HUES6 (cell line): ENCODE results near the gene ITPK1.

Experiments used
- H3K27ac ChIP-seq: 2 replicates; pipeline ENCODE4 v1.7.0; 2013; ENCODE audit warnings: low read depth, mild to moderate bottlenecking, low read length, inconsistent platforms
- H3K27me3 ChIP-seq: 2 replicates; pipeline ENCODE4 v1.6.1; 2013; ENCODE audit warnings: low read length; ENCODE audit not compliant: control insufficient read depth, insufficient read depth
- H3K36me3 ChIP-seq: 2 replicates; pipeline ENCODE4 v1.6.1; 2013; ENCODE audit warnings: low read length; ENCODE audit not compliant: control insufficient read depth, insufficient read depth
- H3K4me1 ChIP-seq: 2 replicates; pipeline ENCODE4 v1.6.1; 2013; ENCODE audit warnings: low read length; ENCODE audit not compliant: control insufficient read depth, insufficient read depth
- H3K4me3 ChIP-seq: 2 replicates; pipeline ENCODE4 v1.5.1; 2013; ENCODE audit warnings: low read depth, low read length
- H3K9ac ChIP-seq: one replicate; pipeline ENCODE4 v1.6.1; 2013; ENCODE audit warnings: mild to moderate bottlenecking, low read length
- H3K9me3 ChIP-seq: 2 replicates; pipeline ENCODE4 v1.6.1; 2013; ENCODE audit warnings: low read depth, low read length; ENCODE audit not compliant: control insufficient read depth, insufficient read depth

ITPK1 gene

GRCh38 chr14:92960706-92961566 is 154.8 kb downstream of the ITPK1 start:
- peaks cover 30% of the 10 kb centered on the region for H3K36me3 ChIP-seq
- H3K27me3 ChIP-seq, result no peaks in the 10 kb centered on the region
- H3K9me3 ChIP-seq, result peaks cover 9% of the 10 kb centered on the region; the same call in 1 of the 2 replicates
- H3K4me3 ChIP-seq, result no peak overlapping the region
- H3K4me1 ChIP-seq, result peaks cover 6% of the 10 kb centered on the region; the same call in 1 of the 2 replicates
- no peak overlapping the region for H3K9ac ChIP-seq
- no peak overlapping the region for H3K27ac ChIP-seq

- no peaks in the 10 kb centered on the region for H3K27me3 ChIP-seq
- H3K36me3 ChIP-seq, result peaks cover 38% of the 10 kb centered on the region
- no peak overlapping the region for H3K27ac ChIP-seq
- peaks cover 6% of the 10 kb centered on the region; the same call in 1 of the 2 replicates for H3K4me1 ChIP-seq
- no peak overlapping the region for H3K9ac ChIP-seq
- H3K4me3 ChIP-seq, result no peak overlapping the region
- H3K9me3 ChIP-seq, result peaks cover 6% of the 10 kb centered on the region; the same call in 1 of the 2 replicates
Measured at GRCh38 chr14:92959761-92960680, 155.7 kb downstream of the ITPK1 start.

DNA sequence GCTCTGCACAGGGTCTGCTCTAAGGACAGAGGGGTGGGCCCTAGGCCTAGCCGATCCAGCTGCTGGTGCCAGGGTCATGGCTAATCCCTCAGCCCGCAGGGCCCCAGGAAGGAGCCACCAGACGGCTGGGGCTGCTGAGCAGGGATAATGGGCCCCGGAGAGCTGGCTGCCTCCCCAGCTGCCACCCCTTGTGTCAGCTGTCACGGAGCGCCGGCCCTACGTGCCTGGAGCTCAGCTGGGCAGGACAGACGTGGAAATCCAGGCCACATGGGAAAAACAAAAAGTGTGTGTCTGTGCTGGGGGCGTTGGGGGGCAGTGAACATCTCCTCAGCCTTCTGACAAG is 156.6 kb downstream of the ITPK1 start:
- Histone ChIP-seq H3K4me3 (no peak overlapping the region), H3K4me1 (peaks cover 6% of the 10 kb centered on the region; the same call in 1 of the 2 replicates), H3K9ac (no peak overlapping the region), H3K36me3 (peaks cover 39% of the 10 kb centered on the region), H3K9me3 (no peaks in the 10 kb centered on the region), H3K27me3 (no peaks in the 10 kb centered on the region), H3K27ac (no peak overlapping the region)

- peaks cover 39% of the 10 kb centered on the region for H3K36me3 ChIP-seq
- no peaks in the 10 kb centered on the region for H3K9me3 ChIP-seq
- peaks cover 5% of the 10 kb centered on the region; the same call in 1 of the 2 replicates for H3K4me1 ChIP-seq
- H3K27ac ChIP-seq, result no peak overlapping the region
- H3K4me3 ChIP-seq, result no peak overlapping the region
- H3K27me3 ChIP-seq, result no peaks in the 10 kb centered on the region
- H3K9ac ChIP-seq, result no peak overlapping the region
Measured at GRCh38 chr14:92958373-92959188, 157.1 kb downstream of the ITPK1 start.

DNA sequence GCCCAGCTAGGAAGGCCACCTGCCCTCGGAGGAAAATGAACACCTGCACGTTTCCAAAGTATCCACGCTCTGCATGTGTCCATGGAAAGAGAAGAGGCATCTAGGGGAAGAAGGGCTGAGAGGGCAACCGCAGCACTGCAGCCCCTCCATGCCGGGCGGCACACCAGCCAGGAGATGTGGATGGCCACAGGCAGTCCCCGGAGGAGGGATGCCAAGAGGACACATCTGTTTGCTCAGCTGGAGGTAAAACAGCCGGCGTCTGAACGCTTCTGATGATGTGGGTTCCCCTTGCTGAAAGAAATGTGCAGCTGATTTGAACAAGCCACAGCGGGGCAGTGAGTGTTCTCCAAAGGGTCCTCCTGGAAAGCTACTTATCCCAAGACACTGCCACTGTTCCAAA is 158.8 kb downstream of the ITPK1 start:
- no peaks in the 10 kb centered on the region for H3K27me3 ChIP-seq
- H3K9me3 ChIP-seq, result no peaks in the 10 kb centered on the region
- peaks cover 35% of the 10 kb centered on the region for H3K36me3 ChIP-seq
- H3K4me3 ChIP-seq, result no peak overlapping the region
- no peaks in the 10 kb centered on the region; the same call in 1 of the 2 replicates for H3K4me1 ChIP-seq
- H3K9ac ChIP-seq, result no peak overlapping the region
- H3K27ac ChIP-seq, result no peak overlapping the region

DNA sequence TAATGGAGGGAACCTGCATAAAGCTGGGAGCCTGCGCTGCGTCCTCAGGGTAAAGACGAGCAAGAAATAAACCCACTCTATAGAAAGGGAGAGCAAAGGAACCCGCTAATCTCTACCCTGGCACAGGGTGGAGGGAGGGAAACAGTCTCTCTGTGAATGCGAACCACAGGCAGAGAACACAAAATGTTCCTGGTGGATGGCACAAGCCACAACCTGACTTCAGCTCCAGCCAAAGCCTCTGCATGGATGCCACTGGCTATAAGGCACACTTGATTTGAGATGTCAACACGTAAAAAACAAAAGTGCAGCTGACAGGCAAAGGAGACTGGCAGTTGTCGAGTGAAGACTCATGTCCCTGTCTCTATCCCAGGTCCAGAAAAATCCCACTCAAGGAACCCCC is 160.3 kb downstream of the ITPK1 start:
- Histone ChIP-seq H3K9ac (no peak overlapping the region), H3K27me3 (no peaks in the 10 kb centered on the region), H3K9me3 (no peaks in the 10 kb centered on the region), H3K4me3 (no peak overlapping the region), H3K36me3 (peaks cover 45% of the 10 kb centered on the region), H3K4me1 (no peaks in the 10 kb centered on the region; the same call in 1 of the 2 replicates), H3K27ac (no peak overlapping the region)

DNA sequence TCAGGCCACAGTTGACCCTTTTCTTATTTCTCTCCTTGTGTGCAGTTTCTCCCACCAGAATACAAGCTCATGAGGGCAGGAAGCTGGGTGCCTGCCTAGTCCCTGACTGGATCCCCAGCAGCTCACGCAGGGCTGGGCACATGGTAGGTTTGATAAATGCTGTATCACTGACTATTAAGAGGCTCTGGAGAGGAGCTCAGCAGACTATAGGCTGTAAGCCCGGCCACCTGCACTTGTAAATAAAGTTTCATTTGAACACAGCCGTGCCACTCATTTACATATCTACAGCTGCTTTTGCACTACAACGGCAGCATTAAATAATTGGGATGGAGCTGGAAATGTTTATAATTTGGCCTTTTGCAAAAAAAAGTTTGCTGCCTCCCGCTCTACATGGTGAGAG is 160.8 kb downstream of the ITPK1 start:
- peaks cover 45% of the 10 kb centered on the region for H3K36me3 ChIP-seq
- no peaks in the 10 kb centered on the region for H3K9me3 ChIP-seq
- H3K4me1 ChIP-seq, result no peaks in the 10 kb centered on the region; the same call in 1 of the 2 replicates
- H3K9ac ChIP-seq, result no peak overlapping the region
- H3K27ac ChIP-seq, result no peak overlapping the region
- H3K4me3 ChIP-seq, result no peak overlapping the region
- no peaks in the 10 kb centered on the region for H3K27me3 ChIP-seq

DNA sequence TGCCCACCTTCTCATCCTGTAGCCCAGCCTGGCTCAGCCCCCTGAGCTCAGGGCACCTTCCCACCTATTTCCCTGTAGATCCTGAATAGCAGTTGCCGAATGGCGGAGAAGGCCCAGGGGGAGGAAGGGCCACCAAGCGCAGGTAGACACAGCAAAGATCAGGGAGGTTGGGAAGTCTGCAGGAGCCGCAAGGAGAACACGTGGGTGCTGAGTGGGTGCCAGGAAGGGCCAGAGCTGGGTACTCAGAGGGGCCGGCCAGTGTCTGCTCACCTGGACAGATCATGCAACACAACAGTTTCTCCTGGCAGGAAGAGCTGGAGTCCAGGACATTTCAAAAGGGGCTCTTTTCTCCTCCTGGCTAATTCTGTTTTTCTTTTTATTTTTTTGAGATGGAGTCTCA is 162.2 kb downstream of the ITPK1 start:
- no peak overlapping the region for H3K27ac ChIP-seq
- H3K27me3 ChIP-seq, result no peaks in the 10 kb centered on the region
- H3K4me1 ChIP-seq, result no peaks in the 10 kb centered on the region; the same call in 1 of the 2 replicates
- H3K36me3 ChIP-seq, result peaks cover 46% of the 10 kb centered on the region
- no peaks in the 10 kb centered on the region for H3K9me3 ChIP-seq
- H3K9ac ChIP-seq, result no peak overlapping the region
- H3K4me3 ChIP-seq, result no peak overlapping the region

GRCh38 chr14:92952481-92953298 is 163.0 kb downstream of the ITPK1 start:
- H3K27me3 ChIP-seq, result no peaks in the 10 kb centered on the region
- H3K9me3 ChIP-seq, result no peaks in the 10 kb centered on the region
- H3K4me3 ChIP-seq, result no peak overlapping the region
- H3K9ac ChIP-seq, result no peak overlapping the region
- H3K27ac ChIP-seq, result no peak overlapping the region
- H3K36me3 ChIP-seq, result peaks cover 38% of the 10 kb centered on the region
- H3K4me1 ChIP-seq, result no peaks in the 10 kb centered on the region; the same call in 1 of the 2 replicates
